Pancreas (tissue), 10 donors: ENCODE data around the gene AGBL1. TPM values are rescaled to one million over a fixed set of nuclear protein-coding genes. Genes with fewer than 3 reads are reported as not detected.

Experiments used
- ATAC-seq, 4 donors: fragments of 200-7000 bp; cut with Tn5 transposase; one replicate each; pipeline versions ENCODE4 v1.8.0 to v1.9.1; 2020; ENCODE audit warnings: mild to moderate bottlenecking in 4 of 4, moderate library complexity in 4 of 4
- DNase-seq, 6 donors: peaks; one replicate each; pipeline ENCODE4 v3.0.0-alpha.2; 2020
- FAIRE-seq: peaks from 2 replicates; lab custom pipeline; 2012; peaks lifted over from hg19 to GRCh38; lab: Jason Lieb, UNC
- H3K27ac ChIP-seq, 4 donors: fragments of 200-600 bp; sonication (generic); 1 replicate in 3 of 4; 2 replicates in 1 of 4; pipeline versions ENCODE4 v1.5.0 to v1.8.0; 2020
- H3K27me3 ChIP-seq, 4 donors: fragments of 200-600 bp; one replicate each; pipeline ENCODE4 v1.8.0; 2021
- H3K36me3 ChIP-seq, 3 donors: fragments of 200-600 bp; sonication (generic) in 1 of 3; one replicate each; pipeline versions ENCODE4 v1.5.0 to v1.8.0; 2020 to 2021
- H3K4me1 ChIP-seq, 3 donors: fragments of 200-600 bp; one replicate each; pipeline ENCODE4 v1.8.0; 2021
- H3K4me3 ChIP-seq, 4 donors: fragments of 200-600 bp; sonication (generic) in 2 of 4; one replicate each; pipeline versions ENCODE4 v1.5.0 to v1.8.0; 2020 to 2021
- H3K9me3 ChIP-seq, 4 donors: fragments of 200-600 bp; one replicate each; pipeline ENCODE4 v1.8.0; 2021
- CTCF ChIP-seq, 4 donors: fragments of 200-600 bp; sonication (generic) in 3 of 4; IDR thresholded peaks; one replicate each; pipeline versions ENCODE4 v1.5.0 to v1.8.0; 2021; ENCODE audit warnings: antibody characterized with exemption in 4 of 4
- WGBS, 2 donors: extraction: QIAGEN DNeasy Blood & Tissue Kit; methylation state at CpG; one replicate each; pipeline ENCODE4 v1.1.7; 2013; 5-methylcytosine and 5-hydroxymethylcytosine counted together
- intact Hi-C, 3 donors: fragments of 100-400 bp; cut with DNase I; formaldehyde crosslinking; loops; one replicate each; pipeline versions ENCODE4 v1.11.1 to v1.14.2; 2022
- polyA plus RNA-seq, 2 donors: library from polyadenylated mRNA; stranded (reverse); fragments of 200-250 nt; gene quantifications; one replicate each; pipeline ENCODE4 v1.2.3, GENCODE V29; 2013
- total RNA-seq, 6 donors: library from RNA; stranded (reverse); fragmentation: NEBNext Ultra II Directional in 4 of 6; extraction: Animal tissue kit (Norgen Biotek cat#: 25700) in 4 of 6; gene quantifications; one replicate each; pipeline versions ENCODE4 v1.2.1 to v1.2.4, GENCODE V29; 2021 to 2023
- donor health status: healthy with polysubstance abuse.
- donor health status: DM: no; HTN: no; CAD: no; lungs with moderate emphysema.
- donor health status: DM: no; HTN: no; CAD: no.
- donor health status: control.
- donor health status: control.
- donor health status: Bipolar disorder and iron deficiency.
- donor health status: DM: yes; HTN: yes; CAD: no.
- donor health status: DM: no; HTN: no; CAD: no.
- donor health status: DM: no; HTN: no; CAD: no.
- donor health status: DM: yes; HTN: yes; CAD: no.

Gene AGBL1
- total and polyA plus RNA-seq, 8 donors = under 0.01 to 0.06 (median 0.05) TPM; not detected in 5

GRCh38 chr15:86161250-86161649 lies 81.6 kb downstream of the AGBL1 start:
- Histone ChIP-seq H3K9me3 (no peaks in the 10 kb centered on the region), H3K27ac (no peak overlapping the region), H3K36me3 (no peaks in the 10 kb centered on the region), H3K27me3 (no peaks in the 10 kb centered on the region), H3K4me1 (no peaks in the 10 kb centered on the region), H3K4me3 (no peak overlapping the region)
- WGBS, 2 donors = 50 to 62% methylated on average over 5 of the region's 5 CpGs
- FAIRE-seq = no peak
- ATAC-seq = no peak
- intact Hi-C loops = no loop called here
- no peak for TF ChIP-seq CTCF (IDR thresholded peaks at IDR 0.05)
- DNase-seq = no peak

- no peak for DNase-seq
- Histone ChIP-seq H3K4me3 (no peak overlapping the region), H3K27ac (no peak overlapping the region), H3K36me3 (no peaks in the 10 kb centered on the region), H3K27me3 (no peaks in the 10 kb centered on the region), H3K4me1 (no peaks in the 10 kb centered on the region), H3K9me3 (no peaks in the 10 kb centered on the region)
- FAIRE-seq = no peak
- 50 to 67% methylated on average over 2 of the region's 2 CpGs for WGBS, 2 donors
- no peak for ATAC-seq
- intact Hi-C loops = no loop called here
- no peak for TF ChIP-seq CTCF (IDR thresholded peaks at IDR 0.05)
Observed at GRCh38 chr15:86162172-86162591, 82.5 kb downstream of the AGBL1 start.

GRCh38 chr15:86162641-86163040 lies 83.0 kb downstream of the AGBL1 start:
- no peak for DNase-seq
- WGBS, 2 donors = 58 to 74% methylated on average over 2 of the region's 2 CpGs
- intact Hi-C loops = no loop called here
- H3K27me3 ChIP-seq = no peaks in the 10 kb centered on the region
- no peak for ATAC-seq
- H3K27ac ChIP-seq = no peak overlapping the region
- no peaks in the 10 kb centered on the region for H3K9me3 ChIP-seq
- no peak for FAIRE-seq
- H3K4me1 ChIP-seq = no peaks in the 10 kb centered on the region
- no peak overlapping the region for H3K4me3 ChIP-seq
- no peak for TF ChIP-seq CTCF (IDR thresholded peaks at IDR 0.05)
- H3K36me3 ChIP-seq = no peaks in the 10 kb centered on the region

GRCh38 chr15:86163816-86164215 lies 84.1 kb downstream of the AGBL1 start:
- intact Hi-C loops = no loop called here
- FAIRE-seq (no peak), ATAC-seq (no peak), DNase-seq (no peak)
- no peaks in the 10 kb centered on the region for H3K36me3 ChIP-seq
- H3K27me3 ChIP-seq = no peaks in the 10 kb centered on the region
- no peak overlapping the region for H3K27ac ChIP-seq
- no peaks in the 10 kb centered on the region for H3K4me1 ChIP-seq
- WGBS, 2 donors = 46 to 63% methylated on average over 2 of the region's 2 CpGs
- no peak overlapping the region for H3K4me3 ChIP-seq
- TF ChIP-seq CTCF (IDR thresholded peaks at IDR 0.05) = no peak
- H3K9me3 ChIP-seq = no peaks in the 10 kb centered on the region

- 37 to 42% methylated on average over 8 of the region's 8 CpGs for WGBS, 2 donors
- H3K9me3 ChIP-seq = no peaks in the 10 kb centered on the region
- ATAC-seq = peak in 3 of 4 donors; percentile 18 to 32 (median 26)
- H3K36me3 ChIP-seq = no peaks in the 10 kb centered on the region
- H3K4me1 ChIP-seq = no peaks in the 10 kb centered on the region
- intact Hi-C loops = no loop called here
- TF ChIP-seq CTCF (IDR thresholded peaks at IDR 0.05) = no peak
- H3K27ac ChIP-seq = no peak overlapping the region
- FAIRE-seq = no peak
- no peak for DNase-seq
- H3K4me3 ChIP-seq = no peak overlapping the region
- no peaks in the 10 kb centered on the region for H3K27me3 ChIP-seq
Observed at GRCh38 chr15:86164232-86164898, 84.7 kb downstream of the AGBL1 start.
